ENCODE measurements around the gene STX8. TPM values are rescaled to one million over a fixed set of nuclear protein-coding genes. Genes with fewer than 3 reads are reported as not detected.

STX8 gene
- total RNA-seq, 1 experiment from 2014 or later = 50.3 TPM

- BruUV-seq (replicated peaks) = no TSS peak
- no peak for TF ChIP-seq CTCF (IDR thresholded peaks at IDR 0.05)
- TF ChIP-seq SIN3A (IDR thresholded peaks at IDR 0.05; ENCODE audit: borderline replicate concordance, insufficient read depth, low read depth, low read length) = no peak
- TF ChIP-seq, protein P1, sequence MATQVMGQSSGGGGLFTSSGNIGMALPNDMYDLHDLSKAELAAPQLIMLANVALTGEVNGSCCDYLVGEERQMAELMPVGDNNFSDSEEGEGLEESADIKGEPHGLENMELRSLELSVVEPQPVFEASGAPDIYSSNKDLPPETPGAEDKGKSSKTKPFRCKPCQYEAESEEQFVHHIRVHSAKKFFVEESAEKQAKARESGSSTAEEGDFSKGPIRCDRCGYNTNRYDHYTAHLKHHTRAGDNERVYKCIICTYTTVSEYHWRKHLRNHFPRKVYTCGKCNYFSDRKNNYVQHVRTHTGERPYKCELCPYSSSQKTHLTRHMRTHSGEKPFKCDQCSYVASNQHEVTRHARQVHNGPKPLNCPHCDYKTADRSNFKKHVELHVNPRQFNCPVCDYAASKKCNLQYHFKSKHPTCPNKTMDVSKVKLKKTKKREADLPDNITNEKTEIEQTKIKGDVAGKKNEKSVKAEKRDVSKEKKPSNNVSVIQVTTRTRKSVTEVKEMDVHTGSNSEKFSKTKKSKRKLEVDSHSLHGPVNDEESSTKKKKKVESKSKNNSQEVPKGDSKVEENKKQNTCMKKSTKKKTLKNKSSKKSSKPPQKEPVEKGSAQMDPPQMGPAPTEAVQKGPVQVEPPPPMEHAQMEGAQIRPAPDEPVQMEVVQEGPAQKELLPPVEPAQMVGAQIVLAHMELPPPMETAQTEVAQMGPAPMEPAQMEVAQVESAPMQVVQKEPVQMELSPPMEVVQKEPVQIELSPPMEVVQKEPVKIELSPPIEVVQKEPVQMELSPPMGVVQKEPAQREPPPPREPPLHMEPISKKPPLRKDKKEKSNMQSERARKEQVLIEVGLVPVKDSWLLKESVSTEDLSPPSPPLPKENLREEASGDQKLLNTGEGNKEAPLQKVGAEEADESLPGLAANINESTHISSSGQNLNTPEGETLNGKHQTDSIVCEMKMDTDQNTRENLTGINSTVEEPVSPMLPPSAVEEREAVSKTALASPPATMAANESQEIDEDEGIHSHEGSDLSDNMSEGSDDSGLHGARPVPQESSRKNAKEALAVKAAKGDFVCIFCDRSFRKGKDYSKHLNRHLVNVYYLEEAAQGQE (IDR thresholded peaks at IDR 0.05; ENCODE audit: insufficient read depth in 1 of 2, low read depth in 2 of 2, low read length in 1 of 2) = no peak
- TF ChIP-seq TCF7L2 (IDR thresholded peaks at IDR 0.05; ENCODE audit: low read depth, low read length) = no peak
- TF ChIP-seq POLR2AphosphoS5 (IDR thresholded peaks at IDR 0.05; ENCODE audit: low read depth, low read length) = no peak
- Histone ChIP-seq H3K4me1 (ENCODE audit: control insufficient read depth, insufficient read depth, low read length) (no peaks in the 10 kb centered on the region), H3K27me3 (ENCODE audit: control insufficient read depth, insufficient read depth, low read length) (no peaks in the 10 kb centered on the region), H3K27ac (ENCODE audit: low read length) (no peak overlapping the region), H3K9me3 (ENCODE audit: control insufficient read depth, insufficient read depth, low read depth, low read length) (no peaks in the 10 kb centered on the region), H3K36me3 (ENCODE audit: control insufficient read depth, insufficient read depth, low read length) (no peaks in the 10 kb centered on the region), H3K4me3 (ENCODE audit: low read depth in 2 of 2, low read length in 2 of 2) (no peak overlapping the region)
- DNase-seq (ENCODE audit: low read depth, low spot score) (no peak), ATAC-seq (no peak)
- ChIA-PET POLR2A (no interaction called here), CTCF (no interaction called here)
- in situ Hi-C loops (cut with HindIII; ENCODE audit: low pct_unique_long_range_greater_than_20kb, low sequenced_read_pairs) = no loop called here
- intact Hi-C loops (cut with micrococcal nuclease; ENCODE audit: unreplicated experiment) = no loop called here
These were observed 39.6 kb downstream of the STX8 start for GRCh38 chr17:9536061-9536460.

- Histone ChIP-seq H3K4me1 (ENCODE audit: control insufficient read depth, insufficient read depth, low read length) (no peaks in the 10 kb centered on the region), H3K27me3 (ENCODE audit: control insufficient read depth, insufficient read depth, low read length) (no peaks in the 10 kb centered on the region), H3K9me3 (ENCODE audit: control insufficient read depth, insufficient read depth, low read depth, low read length) (no peaks in the 10 kb centered on the region), H3K27ac (ENCODE audit: low read length) (no peak overlapping the region), H3K4me3 (ENCODE audit: low read depth in 2 of 2, low read length in 2 of 2) (no peak overlapping the region), H3K36me3 (ENCODE audit: control insufficient read depth, insufficient read depth, low read length) (no peaks in the 10 kb centered on the region)
- POLR2A ChIA-PET = no interaction called here
- no peak for ATAC-seq
- DNase-seq (ENCODE audit: low read depth, low spot score) = no peak
- in situ Hi-C loops (cut with HindIII; ENCODE audit: low pct_unique_long_range_greater_than_20kb, low sequenced_read_pairs) (no loop called here), intact Hi-C loops (cut with micrococcal nuclease; ENCODE audit: unreplicated experiment) (no loop called here)
- no peak for TF ChIP-seq SIN3A (IDR thresholded peaks at IDR 0.05; ENCODE audit: borderline replicate concordance, insufficient read depth, low read depth, low read length)
- no peak for TF ChIP-seq POLR2AphosphoS5 (IDR thresholded peaks at IDR 0.05; ENCODE audit: low read depth, low read length)
- no peak for TF ChIP-seq TCF7L2 (IDR thresholded peaks at IDR 0.05; ENCODE audit: low read depth, low read length)
- no peak for TF ChIP-seq CTCF (IDR thresholded peaks at IDR 0.05)
- CTCF ChIA-PET = interaction anchor here (0.6 kb wide), 1 partner anchor 22 kb away, joined by 6 read pairs; no protein-coding TSS in a partner anchor
- BruUV-seq (replicated peaks) = no TSS peak
These were observed 42.2 kb downstream of the STX8 start for GRCh38 chr17:9533441-9533840.
